ENCODE data around the gene PLET1.

PLET1 gene

GRCh38 chr11:112291191-112291590 lies 30.5 kb upstream of the PLET1 start:
- H3K4me3 ChIP-seq (ENCODE audit: insufficient read depth, low read length, poor library complexity, severe bottlenecking) = no peak overlapping the region
- TF ChIP-seq CTCF (IDR thresholded peaks at IDR 0.05; ENCODE audit: insufficient read depth, low read length, poor library complexity, severe bottlenecking) (no peak), EZH2phosphoT487 (conservative IDR thresholded peaks at IDR 0.05; ENCODE audit: low read length) (no peak)
- no peaks in the 10 kb centered on the region for H4K20me1 ChIP-seq (ENCODE audit: low read depth, low read length)
- no peaks in the 10 kb centered on the region for H3K27me3 ChIP-seq (ENCODE audit: low read length)
- H3K79me2 ChIP-seq (ENCODE audit: insufficient read depth, low read length) = no peaks in the 10 kb centered on the region
- H3K4me2 ChIP-seq (ENCODE audit: low read depth, low read length, poor library complexity, severe bottlenecking) = no peak overlapping the region
- H3K9me2 ChIP-seq (replicated peaks; ENCODE audit: insufficient read depth, low read length) = no peaks in the 10 kb centered on the region
- H2AFZ ChIP-seq (ENCODE audit: low read depth, low read length, severe bottlenecking) = no peak overlapping the region
- no peaks in the 10 kb centered on the region for H3K9me3 ChIP-seq (ENCODE audit: insufficient read depth, low read length)
- no peaks in the 10 kb centered on the region for H3K36me3 ChIP-seq (ENCODE audit: low read length)
- no peak overlapping the region for H3K9ac ChIP-seq (ENCODE audit: low read length)
- no peak overlapping the region for H3K27ac ChIP-seq (ENCODE audit: low read depth, low read length)
- H3F3A ChIP-seq (ENCODE audit: insufficient read depth) = no peaks in the 10 kb centered on the region

- TF ChIP-seq CTCF (IDR thresholded peaks at IDR 0.05; ENCODE audit: insufficient read depth, low read length, poor library complexity, severe bottlenecking) (no peak), EZH2phosphoT487 (conservative IDR thresholded peaks at IDR 0.05; ENCODE audit: low read length) (no peak)
Measured at GRCh38 chr11:112290493-112290850, 29.8 kb upstream of the PLET1 start.

GRCh38 chr11:112289588-112290492 lies 29.2 kb upstream of the PLET1 start:
- TF ChIP-seq CTCF (IDR thresholded peaks at IDR 0.05; ENCODE audit: insufficient read depth, low read length, poor library complexity, severe bottlenecking) (peak; percentile 79), EZH2phosphoT487 (conservative IDR thresholded peaks at IDR 0.05; ENCODE audit: low read length) (no peak)
- H3K27ac ChIP-seq (ENCODE audit: low read depth, low read length) = no peak overlapping the region

More at GRCh38 chr11:112290493-112290850, 29.8 kb upstream of the PLET1 start:
- Histone ChIP-seq H3K27ac (ENCODE audit: low read depth, low read length) (no peak overlapping the region), H3K9me2 (replicated peaks; ENCODE audit: insufficient read depth, low read length) (no peaks in the 10 kb centered on the region), H3K36me3 (ENCODE audit: low read length) (no peaks in the 10 kb centered on the region), H3K9ac (ENCODE audit: low read length) (peak overlapping the region; percentile 41; the same call in 1 of the 2 replicates), H3K9me3 (ENCODE audit: insufficient read depth, low read length) (no peaks in the 10 kb centered on the region), H3F3A (ENCODE audit: insufficient read depth) (no peaks in the 10 kb centered on the region), H3K4me3 (ENCODE audit: insufficient read depth, low read length, poor library complexity, severe bottlenecking) (peak overlapping the region; percentile 45), H3K79me2 (ENCODE audit: insufficient read depth, low read length) (no peaks in the 10 kb centered on the region), H4K20me1 (ENCODE audit: low read depth, low read length) (no peaks in the 10 kb centered on the region), H3K4me2 (ENCODE audit: low read depth, low read length, poor library complexity, severe bottlenecking) (peak overlapping the region; percentile 76), H2AFZ (ENCODE audit: low read depth, low read length, severe bottlenecking) (peak overlapping the region; percentile 97), H3K27me3 (ENCODE audit: low read length) (no peaks in the 10 kb centered on the region)

More at GRCh38 chr11:112289588-112290492, 29.2 kb upstream of the PLET1 start:
- H2AFZ ChIP-seq (ENCODE audit: low read depth, low read length, severe bottlenecking) = peak overlapping the region; percentile 97
- H3K9ac ChIP-seq (ENCODE audit: low read length) = peak overlapping the region; percentile 41; the same call in 1 of the 2 replicates
- no peaks in the 10 kb centered on the region for H3K27me3 ChIP-seq (ENCODE audit: low read length)
- H3K79me2 ChIP-seq (ENCODE audit: insufficient read depth, low read length) = no peaks in the 10 kb centered on the region
- peak overlapping the region; percentile 76 for H3K4me2 ChIP-seq (ENCODE audit: low read depth, low read length, poor library complexity, severe bottlenecking)
- no peaks in the 10 kb centered on the region for H3K36me3 ChIP-seq (ENCODE audit: low read length)
- H3F3A ChIP-seq (ENCODE audit: insufficient read depth) = no peaks in the 10 kb centered on the region
- peak overlapping the region; percentile 45 for H3K4me3 ChIP-seq (ENCODE audit: insufficient read depth, low read length, poor library complexity, severe bottlenecking)
- H4K20me1 ChIP-seq (ENCODE audit: low read depth, low read length) = no peaks in the 10 kb centered on the region
- no peaks in the 10 kb centered on the region for H3K9me3 ChIP-seq (ENCODE audit: insufficient read depth, low read length)
- no peaks in the 10 kb centered on the region for H3K9me2 ChIP-seq (replicated peaks; ENCODE audit: insufficient read depth, low read length)
